Activated CD8-positive, alpha-beta T cell treated with anti-CD3 and anti-CD28 coated beads for 36 hours (primary cell): ENCODE data around the gene GUCY1B1. TPM values are rescaled to one million over a fixed set of nuclear protein-coding genes. Genes with fewer than 3 reads are reported as not detected.

Experiments
- ATAC-seq: fragments of 200-7000 bp; cut with Tn5 transposase; one replicate; pipeline ENCODE4 v1.10.0; 2021; ENCODE audit warnings: mild to moderate bottlenecking, moderate library complexity
- CTCF ChIA-PET: fragments of 350-600 bp; sonication (Branson Sonifier 250); formaldehyde crosslinking; loops from one replicate; lab custom pipeline; 2021; ENCODE audit warnings: antibody characterized with exemption; lab: Charles Lee
- POLR2A ChIA-PET: fragments of 350-600 bp; sonication (Branson Sonifier 250); formaldehyde crosslinking; loops from one replicate; lab custom pipeline; 2021; ENCODE audit warnings: antibody characterized with exemption; lab: Charles Lee
- DNase-seq: peaks from one replicate; pipeline ENCODE4 v3.0.0-alpha.2; 2020
- H3K27ac Mint-ChIP-seq: one replicate; pipeline ENCODE4 v1.8.0; 2021; ENCODE audit warnings: mild to moderate bottlenecking, mixed read lengths
- H3K27me3 Mint-ChIP-seq: one replicate; pipeline ENCODE4 v1.8.0; 2021; ENCODE audit warnings: mixed read lengths
- H3K36me3 Mint-ChIP-seq: one replicate; pipeline ENCODE4 v1.8.0; 2021; ENCODE audit warnings: low read depth, mixed read lengths
- H3K4me1 Mint-ChIP-seq: one replicate; pipeline ENCODE4 v1.8.0; 2021; ENCODE audit warnings: low read depth, mixed read lengths
- H3K4me3 Mint-ChIP-seq: one replicate; pipeline ENCODE4 v1.8.0; 2021; ENCODE audit warnings: mild to moderate bottlenecking, moderate library complexity, mixed read lengths
- H3K9me3 Mint-ChIP-seq: one replicate; pipeline ENCODE4 v1.8.0; 2021; ENCODE audit warnings: mixed read lengths
- CTCF ChIP-seq: fragments of 200-600 bp; IDR thresholded peaks from one replicate; pipeline ENCODE4 v1.8.0; 2022; ENCODE audit warnings: antibody characterized with exemption, mild to moderate bottlenecking
- intact Hi-C: fragments of 100-400 bp; cut with micrococcal nuclease; formaldehyde crosslinking; loops from one replicate; pipeline ENCODE4 v1.10.0; 2022
- total RNA-seq, 2 experiments: library from RNA; stranded (reverse); gene quantifications; one replicate each; pipeline ENCODE4 v1.2.3, GENCODE V29; 2021

Gene GUCY1B1
- total RNA-seq, 2 experiments from 2014 or later: 0.16 to 0.27 TPM

- Mint-ChIP-seq H3K27ac (no peak overlapping the region), H3K36me3 (no peaks in the 10 kb centered on the region), H3K9me3 (no peaks in the 10 kb centered on the region), H3K27me3 (peaks cover 14% of the 10 kb centered on the region), H3K4me1 (peaks cover 4% of the 10 kb centered on the region), H3K4me3 (no peak overlapping the region)
- CTCF ChIA-PET: no interaction called here
- TF ChIP-seq CTCF: no peak
- no peak for ATAC-seq
- intact Hi-C loops: no loop called here
- no peak for DNase-seq
- POLR2A ChIA-PET: no interaction called here
Measured at GRCh38 chr4:155766622-155767021, 7.8 kb downstream of the GUCY1B1 start.

GRCh38 chr4:155768370-155768769, 9.5 kb downstream of the GUCY1B1 start:
- Mint-ChIP-seq H3K27me3 (peaks cover 8% of the 10 kb centered on the region), H3K36me3 (no peaks in the 10 kb centered on the region), H3K27ac (no peak overlapping the region), H3K9me3 (no peaks in the 10 kb centered on the region), H3K4me1 (peaks cover 1% of the 10 kb centered on the region), H3K4me3 (no peak overlapping the region)
- CTCF ChIA-PET: no interaction called here
- ATAC-seq: no peak
- POLR2A ChIA-PET: no interaction called here
- no peak for DNase-seq
- TF ChIP-seq CTCF: no peak
- intact Hi-C loops: no loop called here

GRCh38 chr4:155769090-155769489, 10.3 kb downstream of the GUCY1B1 start:
- TF ChIP-seq CTCF: no peak
- no peaks in the 10 kb centered on the region for H3K4me1 Mint-ChIP-seq
- POLR2A ChIA-PET: no interaction called here
- no peak for ATAC-seq
- H3K27me3 Mint-ChIP-seq: peaks cover 8% of the 10 kb centered on the region
- H3K9me3 Mint-ChIP-seq: no peaks in the 10 kb centered on the region
- DNase-seq: no peak
- no peak overlapping the region for H3K27ac Mint-ChIP-seq
- H3K4me3 Mint-ChIP-seq: no peak overlapping the region
- CTCF ChIA-PET: no interaction called here
- intact Hi-C loops: no loop called here
- no peaks in the 10 kb centered on the region for H3K36me3 Mint-ChIP-seq

- Mint-ChIP-seq H3K4me1 (no peaks in the 10 kb centered on the region), H3K27ac (no peak overlapping the region), H3K9me3 (no peaks in the 10 kb centered on the region), H3K4me3 (no peak overlapping the region), H3K27me3 (peaks cover 5% of the 10 kb centered on the region), H3K36me3 (no peaks in the 10 kb centered on the region)
- POLR2A ChIA-PET: interaction anchor here (0.6 to 0.7 kb wide), 2 partner anchors 49 to 306 kb away, joined by 3 read pairs; no protein-coding TSS in a partner anchor
- DNase-seq (no peak), ATAC-seq (no peak)
- CTCF ChIA-PET: interaction anchor here (1.1 kb wide), 1 partner anchor 14 kb away, joined by 4 read pairs; the partner anchor contains the start of gene GUCY1B1
- intact Hi-C loops: no loop called here
- no peak for TF ChIP-seq CTCF
Measured at GRCh38 chr4:155772459-155773195, 13.8 kb downstream of the GUCY1B1 start.

- ATAC-seq (no peak), DNase-seq (no peak)
- Mint-ChIP-seq H3K4me3 (no peak overlapping the region), H3K4me1 (no peaks in the 10 kb centered on the region), H3K27ac (no peak overlapping the region), H3K9me3 (no peaks in the 10 kb centered on the region), H3K27me3 (peaks cover 5% of the 10 kb centered on the region), H3K36me3 (no peaks in the 10 kb centered on the region)
- ChIA-PET CTCF (interaction anchor here (1.1 kb wide), 1 partner anchor 14 kb away, joined by 4 read pairs; the partner anchor contains the start of gene GUCY1B1), POLR2A (interaction anchor here (0.6 to 0.7 kb wide), 2 partner anchors 50 to 307 kb away, joined by 3 read pairs; no protein-coding TSS in a partner anchor)
- intact Hi-C loops: no loop called here
- TF ChIP-seq CTCF: no peak
Measured at GRCh38 chr4:155773196-155773800, 14.5 kb downstream of the GUCY1B1 start.
